Parathyroid adenoma (tissue), 2 donors: ENCODE results near the gene CHP2.
"Not testable (repeated sequence)": the region's sequence is repeated elsewhere in the genome, so short reads cannot be mapped to it uniquely, and the experiment has no call there.

Experiments used
- H2AFZ ChIP-seq: fragments of 300-600 bp; sonication (generic); one replicate; pipeline ENCODE4 v1.7.0; 2017; ENCODE audit warnings: antibody characterized with exemption, mild to moderate bottlenecking
- H3K27ac ChIP-seq: fragments of 300-600 bp; sonication (generic); one replicate; pipeline ENCODE4 v1.7.0; 2017
- H3K27me3 ChIP-seq: fragments of 300-600 bp; sonication (generic); one replicate; pipeline ENCODE4 v1.7.0; 2017; ENCODE audit warnings: low read length; ENCODE audit not compliant: control insufficient read depth, insufficient read depth
- H3K36me3 ChIP-seq: fragments of 300-600 bp; sonication (generic); one replicate; pipeline ENCODE4 v1.7.0; 2017; ENCODE audit warnings: low read length; ENCODE audit not compliant: control insufficient read depth, insufficient read depth
- H3K4me1 ChIP-seq: fragments of 300-600 bp; sonication (generic); one replicate; pipeline ENCODE4 v1.7.0; 2017; ENCODE audit warnings: control low read depth
- H3K4me2 ChIP-seq: fragments of 300-600 bp; sonication (generic); one replicate; pipeline ENCODE4 v1.7.0; 2017; ENCODE audit warnings: low read length
- H3K4me3 ChIP-seq: fragments of 300-600 bp; sonication (generic); one replicate; pipeline ENCODE4 v1.7.0; 2017; ENCODE audit warnings: low read depth, low read length
- H3K79me2 ChIP-seq: fragments of 300-600 bp; sonication (generic); one replicate; pipeline ENCODE4 v1.7.0; 2017; ENCODE audit warnings: control low read depth
- H3K9ac ChIP-seq: fragments of 300-600 bp; sonication (generic); one replicate; pipeline ENCODE4 v1.7.0; 2017; ENCODE audit warnings: mild to moderate bottlenecking
- H3K9me3 ChIP-seq: fragments of 300-600 bp; sonication (generic); one replicate; pipeline ENCODE4 v1.7.0; 2017; ENCODE audit warnings: low read length; ENCODE audit not compliant: control insufficient read depth
- CTCF ChIP-seq: fragments of 300-600 bp; sonication (generic); IDR thresholded peaks from one replicate; pipeline ENCODE4 v1.7.0; 2017; ENCODE audit warnings: antibody characterized with exemption, mild to moderate bottlenecking
- donor health status: primary hyperparathyroidism.

Gene CHP2

DNA sequence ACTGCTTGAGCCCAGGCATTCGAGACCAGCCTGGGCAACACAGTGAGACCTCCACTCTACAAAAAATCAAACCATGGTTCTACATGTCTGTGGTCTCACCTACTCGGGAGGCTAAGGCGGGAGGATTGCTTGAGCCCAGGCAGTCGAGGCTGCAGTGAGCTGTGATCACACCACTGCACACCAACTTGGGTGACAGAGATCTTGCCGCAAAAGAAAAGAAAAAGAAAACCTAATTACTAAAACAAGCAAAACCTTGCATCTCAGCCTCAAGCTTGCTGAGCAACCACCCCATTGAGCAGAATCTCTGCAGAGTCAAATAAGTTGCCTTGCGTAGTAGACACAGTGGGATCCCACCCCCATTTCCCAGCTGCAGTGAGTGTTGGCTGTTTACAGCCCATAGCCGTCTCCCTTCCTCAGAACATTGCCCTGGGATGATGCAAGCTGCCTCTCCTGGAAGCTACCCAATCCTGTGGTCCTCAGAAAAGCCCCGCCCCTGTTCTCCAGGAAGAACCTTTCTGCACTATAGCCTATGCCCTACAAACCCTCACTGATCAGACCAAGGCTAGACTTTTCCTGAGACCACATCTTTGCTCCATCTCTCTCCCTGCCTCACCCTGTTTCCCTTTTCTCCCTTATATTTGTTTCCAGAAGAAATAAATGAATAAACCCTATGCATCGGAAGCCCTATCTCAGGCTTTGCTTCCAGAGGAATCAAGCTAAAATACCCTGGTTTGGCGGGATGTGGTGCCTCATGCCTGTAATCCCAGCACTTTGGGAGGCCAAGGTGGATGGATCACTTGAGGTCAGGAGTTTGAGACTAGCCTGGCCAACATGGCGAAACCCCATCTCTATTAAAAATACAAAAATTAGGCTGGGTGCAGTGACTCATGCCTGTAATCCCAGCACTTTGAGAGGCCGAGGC is 25.1 kb upstream of the CHP2 start:
- H2AFZ ChIP-seq, result no peak overlapping the region
- H3K4me1 ChIP-seq, result no peaks in the 10 kb centered on the region
- no peak overlapping the region for H3K4me2 ChIP-seq
- no peak for TF ChIP-seq CTCF
- H3K9ac ChIP-seq, result no peak overlapping the region
- no peaks in the 10 kb centered on the region for H3K9me3 ChIP-seq
- H3K36me3 ChIP-seq, result no peaks in the 10 kb centered on the region
- no peaks in the 10 kb centered on the region for H3K27me3 ChIP-seq
- H3K79me2 ChIP-seq, result no peaks in the 10 kb centered on the region
- H3K27ac ChIP-seq, result no peak overlapping the region
- H3K4me3 ChIP-seq, result no peak overlapping the region

DNA sequence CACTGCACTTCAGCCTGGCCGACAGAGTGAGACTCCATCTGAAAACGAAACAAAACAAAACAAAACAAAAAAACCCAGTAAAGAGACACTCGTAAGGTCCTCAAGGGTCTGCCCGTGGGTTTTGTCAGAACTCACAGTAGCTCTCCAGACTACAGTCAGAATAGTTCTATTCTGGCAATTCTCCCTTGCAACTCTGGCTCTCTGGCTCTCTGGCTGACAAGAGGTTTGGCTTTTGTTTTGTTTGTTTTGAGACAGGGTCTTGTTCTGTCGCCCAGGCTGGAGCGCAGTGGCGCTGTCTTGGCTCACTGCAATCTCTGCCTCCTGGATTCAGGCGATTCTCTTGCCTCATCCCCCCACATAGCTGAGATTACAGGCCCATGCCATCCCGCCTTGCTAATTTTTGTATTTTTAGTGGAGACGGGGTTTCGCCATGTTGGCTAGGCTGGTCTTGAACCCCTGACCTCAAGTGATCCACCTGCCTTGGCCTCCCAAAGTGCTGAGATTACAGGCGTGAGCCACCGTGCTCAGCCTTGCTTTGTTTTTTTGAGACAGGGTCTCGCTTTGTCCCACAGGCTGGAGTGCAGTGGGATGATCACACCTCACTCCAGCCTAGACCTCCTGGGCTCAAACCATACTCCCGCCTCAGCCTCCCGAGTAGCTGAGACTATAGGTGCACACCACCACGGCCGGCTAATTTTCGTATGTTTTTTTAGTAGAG is 20.5 kb upstream of the CHP2 start:
- no peak for TF ChIP-seq CTCF

GRCh38 chr16:23737423-23738028 is 17.3 kb upstream of the CHP2 start:
- not testable (repeated sequence) for H2AFZ ChIP-seq, H3K9me3 ChIP-seq, H3K4me1 ChIP-seq, H3K36me3 ChIP-seq, H3K9ac ChIP-seq, H3K4me2 ChIP-seq, H3K79me2 ChIP-seq, H3K27ac ChIP-seq, H3K27me3 ChIP-seq, H3K4me3 ChIP-seq

More for the DNA sequence above, 20.5 kb upstream of the CHP2 start:
- H3K36me3 ChIP-seq, result no peaks in the 10 kb centered on the region
- H3K9ac ChIP-seq, result no peak overlapping the region
- no peak overlapping the region for H3K27ac ChIP-seq
- no peaks in the 10 kb centered on the region for H3K4me1 ChIP-seq
- H3K4me3 ChIP-seq, result no peak overlapping the region
- no peaks in the 10 kb centered on the region for H3K27me3 ChIP-seq
- no peak overlapping the region for H2AFZ ChIP-seq
- H3K4me2 ChIP-seq, result no peak overlapping the region
- no peaks in the 10 kb centered on the region for H3K79me2 ChIP-seq
- no peaks in the 10 kb centered on the region for H3K9me3 ChIP-seq

DNA sequence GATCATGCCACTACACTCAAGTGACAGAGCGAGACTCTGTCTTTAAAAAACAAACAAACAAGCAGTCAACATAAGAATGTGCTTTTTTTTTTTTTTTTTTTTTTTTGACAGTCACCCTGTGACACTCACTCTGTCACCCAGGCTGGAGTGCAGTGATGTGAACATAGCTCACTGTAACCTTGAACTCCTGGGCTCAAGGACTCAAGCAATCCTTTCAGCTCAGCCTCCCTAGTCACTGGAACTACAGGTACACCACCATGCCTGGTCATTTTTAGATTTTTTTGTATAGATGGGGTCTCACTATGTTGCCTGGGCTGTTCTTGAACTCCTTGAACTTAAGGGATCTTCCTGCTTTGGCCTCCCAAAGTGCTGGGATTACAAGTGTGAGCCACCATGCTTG is 15.3 kb upstream of the CHP2 start:
- no peaks in the 10 kb centered on the region for H3K4me1 ChIP-seq
- no peaks in the 10 kb centered on the region for H3K79me2 ChIP-seq
- H3K27me3 ChIP-seq, result no peaks in the 10 kb centered on the region
- H3K9ac ChIP-seq, result no peak overlapping the region
- no peak overlapping the region for H2AFZ ChIP-seq
- no peak overlapping the region for H3K27ac ChIP-seq
- H3K36me3 ChIP-seq, result no peaks in the 10 kb centered on the region
- H3K4me2 ChIP-seq, result no peak overlapping the region
- no peak overlapping the region for H3K4me3 ChIP-seq
- TF ChIP-seq CTCF, result no peak
- no peaks in the 10 kb centered on the region for H3K9me3 ChIP-seq

DNA sequence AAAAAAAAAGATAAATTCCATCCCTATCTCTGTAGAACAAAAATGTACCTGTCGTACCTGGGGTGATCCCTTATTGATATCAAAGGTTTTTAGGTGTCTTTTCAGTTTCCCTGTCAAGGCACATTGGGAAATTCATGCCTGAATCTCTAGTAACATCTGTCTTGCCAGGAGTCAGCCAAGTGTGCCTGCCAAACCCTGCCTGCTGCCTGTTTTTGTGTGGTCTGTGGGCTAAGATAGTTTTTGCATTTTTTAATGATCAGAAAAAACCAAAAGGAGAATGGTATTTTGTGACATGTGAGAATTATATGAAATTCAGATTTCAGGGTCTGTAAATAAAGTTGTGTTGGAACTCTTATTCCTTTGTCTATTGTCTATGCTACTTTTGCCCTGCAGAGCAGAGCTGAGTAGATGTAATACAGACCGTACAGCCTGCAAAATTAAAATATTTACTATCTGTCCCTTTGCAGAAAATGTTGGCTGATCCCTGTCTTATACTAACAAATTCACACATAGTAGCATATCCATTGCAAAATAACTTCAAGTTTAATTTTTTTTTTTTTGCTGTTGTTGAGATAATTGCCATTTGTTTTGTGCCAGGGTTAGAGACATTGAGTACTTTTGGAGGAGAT is 13.0 kb upstream of the CHP2 start:
- H2AFZ ChIP-seq, result no peak overlapping the region
- no peaks in the 10 kb centered on the region for H3K4me1 ChIP-seq
- no peak overlapping the region for H3K4me2 ChIP-seq
- H3K4me3 ChIP-seq, result no peak overlapping the region
- no peak overlapping the region for H3K27ac ChIP-seq
- no peaks in the 10 kb centered on the region for H3K79me2 ChIP-seq
- H3K27me3 ChIP-seq, result no peaks in the 10 kb centered on the region
- no peaks in the 10 kb centered on the region for H3K36me3 ChIP-seq
- no peaks in the 10 kb centered on the region for H3K9me3 ChIP-seq
- H3K9ac ChIP-seq, result no peak overlapping the region
- no peak for TF ChIP-seq CTCF
